GM19324 (cell line): ENCODE measurements around the gene TMC2.

ENCODE experiments used
- ATAC-seq: cut with Tn5 transposase; IDR thresholded peaks from one replicate; pipeline ENCODE4 v1.9.1; 2021; ENCODE audit warnings: mild to moderate bottlenecking, moderate library complexity; ENCODE audit not compliant: unreplicated experiment, low FRiP score

The TMC2 gene

DNA sequence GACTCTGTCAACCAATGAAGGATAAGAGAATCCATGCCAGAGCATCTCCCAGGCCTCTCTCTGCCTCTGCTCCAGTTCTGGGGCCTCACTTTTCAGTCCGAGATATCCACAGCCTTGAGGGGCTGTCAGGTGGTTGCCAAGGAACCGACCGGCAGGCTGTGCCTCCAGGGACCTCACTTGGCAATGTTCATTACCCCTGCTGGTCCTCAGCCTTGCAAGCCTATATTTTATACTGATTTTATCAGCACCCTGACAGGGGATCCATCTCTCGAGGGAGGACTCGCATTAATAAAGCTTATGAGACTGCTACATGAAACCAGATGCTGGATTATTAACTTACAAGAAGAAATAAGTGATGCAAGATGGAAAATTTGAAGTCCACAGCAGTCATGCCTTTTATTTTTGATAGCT lies 39.9 kb downstream of the TMC2 start:
- ATAC-seq = no peak

DNA sequence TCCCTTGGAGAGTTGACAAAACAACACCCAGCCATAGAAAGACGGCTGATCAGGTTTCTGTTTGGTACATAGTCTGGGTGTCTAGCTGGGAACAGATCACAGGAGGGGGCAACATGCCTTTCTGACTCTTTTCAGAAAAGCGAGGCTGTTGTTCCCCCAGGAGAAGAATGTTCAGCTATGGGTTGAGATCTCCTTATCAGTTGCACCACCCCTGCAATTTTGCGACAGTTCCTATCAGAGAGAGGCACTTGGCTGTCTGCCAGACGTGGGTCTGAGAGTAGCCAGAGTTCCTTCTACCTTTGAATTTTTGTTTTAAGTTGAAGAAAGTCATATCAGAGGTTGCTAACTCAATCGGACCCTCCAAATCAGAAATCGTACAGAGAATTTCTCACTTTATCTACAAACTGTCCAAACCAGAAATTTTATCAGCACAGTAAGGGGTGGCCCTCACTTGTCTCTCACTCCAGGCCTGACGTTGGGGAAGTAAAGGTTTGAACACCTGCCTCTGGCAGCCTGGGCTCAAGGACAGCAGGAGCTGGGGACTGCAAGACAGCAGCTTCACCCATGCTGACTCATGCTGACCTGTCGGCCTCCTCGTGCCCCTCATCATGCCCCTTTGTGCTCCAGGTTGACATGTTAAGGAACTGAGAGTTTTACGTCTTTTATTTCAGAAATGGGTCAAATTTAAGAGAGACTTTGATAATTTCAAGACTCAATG lies 42.3 kb downstream of the TMC2 start:
- ATAC-seq = no peak

DNA sequence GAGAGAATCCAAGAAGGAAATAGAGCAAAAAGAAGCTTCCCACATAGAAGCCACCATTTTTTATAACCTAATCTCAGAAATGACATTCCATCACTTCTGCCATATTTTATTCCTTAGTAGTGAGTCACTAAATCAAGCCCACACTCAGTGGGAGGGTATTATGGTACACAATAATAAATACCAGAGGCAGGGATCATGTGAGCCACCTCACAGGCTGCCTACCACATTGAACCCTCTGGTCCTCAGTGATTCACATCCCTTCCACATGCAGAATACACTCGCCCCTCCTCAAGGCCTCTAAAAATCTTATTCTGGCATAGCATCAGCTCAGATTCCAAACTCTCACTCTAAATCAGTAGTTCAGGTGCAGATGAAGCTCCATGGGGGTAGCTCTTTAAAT lies 49.4 kb downstream of the TMC2 start:
- no peak for ATAC-seq

DNA sequence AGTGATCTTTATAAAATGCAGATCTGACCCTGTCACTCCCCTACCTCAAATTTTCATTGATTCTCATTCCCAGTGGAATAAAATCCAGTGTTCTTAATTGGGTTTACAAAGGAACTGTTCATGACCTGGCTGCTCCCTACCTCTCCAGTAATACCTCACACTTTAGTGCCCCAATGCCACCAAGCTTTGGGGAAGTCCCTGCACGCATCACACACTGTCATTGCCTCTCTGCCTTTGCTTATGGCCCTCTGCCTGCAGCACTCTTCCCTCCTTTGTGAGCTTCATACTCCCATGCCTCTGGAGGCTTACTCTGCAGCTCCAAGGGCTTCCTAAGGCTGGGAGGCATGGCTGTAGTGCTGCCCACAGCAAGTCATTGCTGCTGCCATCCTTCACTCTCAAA lies 57.4 kb downstream of the TMC2 start:
- no peak for ATAC-seq

DNA sequence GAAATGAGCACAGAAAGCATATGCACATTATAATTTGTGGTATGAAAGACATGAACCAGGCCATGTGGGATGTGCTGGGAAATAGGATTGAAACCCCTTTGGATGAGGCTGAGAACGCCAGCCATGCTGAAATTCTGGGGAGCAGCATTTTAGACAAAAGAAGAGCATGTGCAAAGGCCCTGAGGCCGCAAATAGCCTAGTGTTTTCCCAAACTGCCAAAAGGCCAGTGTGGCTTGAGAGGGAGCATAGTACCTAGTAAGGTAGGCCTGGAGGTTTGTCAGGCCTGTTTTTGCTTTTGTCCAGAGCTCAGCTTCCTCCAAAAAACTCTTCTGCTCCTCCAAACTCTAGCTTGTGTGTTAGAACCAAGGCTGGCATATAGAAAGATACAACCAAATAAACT lies 58.7 kb downstream of the TMC2 start:
- ATAC-seq = no peak

DNA sequence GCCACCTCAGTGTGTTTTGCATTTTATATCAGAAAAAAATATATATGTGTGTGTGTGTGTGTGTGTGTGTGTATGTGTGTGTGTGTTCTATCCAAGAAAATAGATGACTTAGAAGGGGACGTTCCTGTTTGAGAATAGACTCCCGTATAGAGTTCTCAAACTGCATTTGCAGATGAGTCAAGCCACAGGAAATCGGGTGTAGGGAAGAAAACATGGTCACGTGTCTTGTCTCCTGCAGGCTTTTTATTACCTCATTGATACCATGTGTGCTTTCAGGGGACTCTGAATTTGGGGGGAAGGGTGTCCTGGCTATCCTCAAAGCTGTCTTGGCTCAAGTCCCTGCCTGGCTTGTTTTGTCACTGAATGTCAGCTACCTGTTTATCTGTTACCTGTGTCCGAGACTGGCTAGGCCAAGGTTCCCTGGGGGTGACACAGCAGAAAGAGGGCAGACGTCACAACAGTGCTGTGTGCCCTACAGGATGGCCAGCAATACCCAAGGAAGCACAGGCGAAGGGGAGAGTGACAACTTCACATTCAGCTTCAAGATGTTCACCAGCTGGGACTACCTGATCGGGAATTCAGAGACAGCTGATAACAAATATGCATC lies 60.4 kb downstream of the TMC2 start:
- ATAC-seq = no peak

DNA sequence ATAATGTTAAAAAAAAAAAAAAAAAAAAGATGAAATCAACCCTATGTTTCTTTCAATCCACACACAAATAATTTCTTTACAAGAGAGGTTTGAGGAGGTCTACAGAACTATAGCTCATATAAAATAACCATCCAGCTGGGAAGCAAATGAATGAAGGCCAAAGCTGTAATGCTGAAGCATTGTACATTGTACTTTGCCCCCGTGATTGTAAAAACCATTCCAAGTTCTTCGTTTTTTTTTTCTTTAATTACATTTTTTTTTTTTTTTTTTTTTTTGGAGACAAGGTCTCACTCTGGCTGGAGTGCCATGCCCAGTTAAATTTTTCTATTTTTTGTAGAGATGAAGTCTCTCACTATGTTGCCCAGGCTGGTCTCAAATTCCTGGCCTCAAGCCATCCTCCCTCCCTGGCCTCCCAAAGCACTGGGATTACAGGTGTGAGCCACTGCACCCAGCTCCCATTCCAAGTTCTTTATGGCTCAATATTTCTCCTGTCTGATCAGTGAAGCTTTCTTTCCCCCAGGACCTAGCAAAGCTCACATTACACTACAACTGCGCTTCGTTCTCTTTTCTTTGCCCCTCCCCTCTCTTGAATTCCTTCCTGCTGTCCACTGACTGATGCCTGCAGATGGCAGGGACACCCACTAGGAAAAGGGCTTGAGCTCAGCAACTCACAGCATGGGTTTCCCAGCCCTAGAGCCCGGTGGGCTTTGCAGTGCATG lies 63.1 kb downstream of the TMC2 start:
- ATAC-seq = no peak

DNA sequence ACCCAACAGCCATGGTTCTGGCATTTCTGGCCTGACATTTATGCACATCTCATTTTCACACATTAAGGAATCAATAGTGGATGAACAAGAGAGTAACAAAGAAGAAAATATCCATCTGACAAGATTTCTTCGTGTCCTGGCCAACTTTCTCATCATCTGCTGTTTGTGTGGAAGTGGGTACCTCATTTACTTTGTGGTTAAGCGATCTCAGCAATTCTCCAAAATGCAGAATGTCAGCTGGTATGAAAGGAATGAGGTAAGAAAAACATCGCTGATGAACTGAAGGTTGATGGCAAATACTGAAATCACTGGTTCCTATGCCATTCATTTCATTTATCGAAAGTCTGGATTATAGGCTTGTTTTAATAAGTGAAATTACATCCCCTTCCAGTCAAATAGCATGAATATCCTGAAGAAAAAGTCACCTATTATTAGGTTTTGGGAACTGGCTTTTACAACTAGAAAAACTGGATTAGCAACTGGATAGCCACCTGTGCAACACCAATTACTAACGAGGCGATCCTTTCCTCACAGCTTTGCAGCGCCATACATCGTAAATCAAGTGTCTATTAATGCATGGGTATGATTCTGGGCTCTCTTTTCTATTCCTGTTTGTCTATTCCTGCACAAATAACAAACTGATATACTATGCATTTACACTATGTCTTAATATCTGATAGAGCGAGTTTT lies 65.8 kb downstream of the TMC2 start:
- ATAC-seq = no peak

DNA sequence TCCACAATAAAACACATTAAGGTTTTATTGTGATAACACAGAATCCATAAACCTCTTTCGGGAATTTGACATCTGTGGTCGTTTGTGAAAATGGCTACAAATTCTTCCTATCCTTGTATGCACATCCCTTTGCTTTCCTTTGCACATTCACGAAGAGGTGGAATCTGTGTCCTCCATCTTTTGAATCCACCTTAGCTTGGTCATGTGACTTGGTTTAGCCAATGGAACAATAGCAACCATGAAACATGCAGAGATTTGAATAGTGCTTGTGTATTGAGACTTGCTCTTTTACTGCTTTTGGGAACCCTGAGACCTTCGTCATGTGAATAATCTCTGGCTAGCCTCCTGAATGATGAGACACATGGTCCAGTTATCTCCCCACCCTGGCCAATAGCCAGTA lies 66.4 kb downstream of the TMC2 start:
- ATAC-seq = no peak

DNA sequence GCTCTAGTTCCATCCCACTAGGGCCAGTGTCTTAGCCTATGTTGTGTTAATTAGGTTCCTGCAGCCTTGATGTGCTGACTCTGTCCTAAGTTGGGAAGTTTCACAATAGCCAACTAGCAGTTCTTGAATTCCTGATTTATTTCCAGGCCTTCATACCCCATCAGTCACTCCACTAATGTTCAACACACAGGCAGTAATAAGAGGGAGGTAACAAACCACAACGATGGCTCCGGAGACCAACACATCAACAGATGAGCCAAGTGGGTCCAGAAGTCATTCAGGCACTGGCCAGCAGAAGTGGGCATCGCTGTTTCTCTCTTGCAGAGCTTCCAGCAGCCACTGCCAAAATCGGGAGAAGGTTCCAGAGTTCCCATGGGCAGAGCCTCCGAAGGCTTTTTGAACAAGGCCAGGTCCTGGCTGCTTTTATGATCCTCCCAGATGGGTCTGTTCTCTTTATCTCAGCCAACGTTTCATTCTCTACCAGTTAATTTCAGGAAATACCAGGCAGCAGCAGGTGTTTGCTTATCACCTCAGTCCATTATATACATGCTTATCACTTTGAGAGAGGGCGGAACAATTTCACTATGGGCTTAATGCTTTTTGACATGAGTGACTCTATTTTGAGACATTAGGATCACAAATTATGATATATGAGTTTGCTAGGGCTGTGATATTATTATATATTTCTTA lies 67.6 kb downstream of the TMC2 start:
- ATAC-seq = no peak

DNA sequence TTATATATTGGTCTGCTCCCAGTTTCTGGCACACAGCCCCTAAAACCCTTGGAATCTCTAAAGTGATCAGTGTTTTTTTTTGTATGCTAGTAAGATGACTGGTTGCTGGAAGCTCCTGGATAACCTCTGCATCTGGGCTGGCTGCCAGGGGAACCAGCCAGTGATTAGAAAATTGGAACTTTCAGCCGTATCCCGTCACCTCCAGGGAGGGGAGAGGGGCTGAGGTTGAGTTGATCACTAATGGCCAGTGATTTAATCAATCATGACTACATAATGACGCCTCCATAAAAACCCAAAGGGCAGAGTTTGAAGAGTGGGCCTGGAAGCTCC lies 68.1 kb downstream of the TMC2 start:
- ATAC-seq = no peak

DNA sequence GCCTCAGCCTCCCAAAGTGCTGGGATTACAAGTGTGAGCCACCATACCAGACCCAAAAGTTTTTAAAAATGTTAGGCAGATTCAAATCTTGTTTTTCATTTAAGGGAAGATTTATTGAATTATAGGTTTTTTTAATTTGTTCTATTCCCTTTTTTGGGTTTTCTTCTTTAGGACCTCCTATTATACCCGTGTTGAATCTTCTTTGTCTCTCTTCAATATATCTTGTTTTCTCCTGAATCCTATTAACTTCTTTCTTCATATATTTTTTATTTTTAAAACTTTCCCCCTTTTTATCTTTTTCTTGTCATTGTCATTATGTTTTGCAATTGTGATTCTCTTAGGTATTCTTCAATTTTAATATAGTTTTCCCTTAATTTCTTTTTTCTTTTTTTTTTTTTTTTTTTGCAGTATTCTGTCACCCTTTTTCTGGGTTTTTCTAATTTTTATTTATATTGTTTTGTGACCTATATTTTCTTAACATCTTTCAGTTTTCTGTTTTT lies 70.2 kb downstream of the TMC2 start:
- ATAC-seq = no peak

DNA sequence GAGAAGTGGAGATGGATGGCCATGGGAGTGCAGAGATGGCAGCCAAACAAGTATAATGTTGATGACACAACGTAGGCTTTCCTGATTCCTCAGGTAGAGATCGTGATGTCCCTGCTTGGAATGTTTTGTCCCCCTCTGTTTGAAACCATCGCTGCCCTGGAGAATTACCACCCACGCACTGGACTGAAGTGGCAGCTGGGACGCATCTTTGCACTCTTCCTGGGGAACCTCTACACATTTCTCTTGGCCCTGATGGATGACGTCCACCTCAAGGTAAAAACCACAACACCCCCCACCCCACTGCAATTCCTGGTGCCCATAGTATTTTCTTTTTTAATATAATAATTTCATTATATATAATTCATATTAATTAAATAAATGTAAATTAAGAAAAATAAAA lies 74.0 kb downstream of the TMC2 start:
- ATAC-seq = no peak

DNA sequence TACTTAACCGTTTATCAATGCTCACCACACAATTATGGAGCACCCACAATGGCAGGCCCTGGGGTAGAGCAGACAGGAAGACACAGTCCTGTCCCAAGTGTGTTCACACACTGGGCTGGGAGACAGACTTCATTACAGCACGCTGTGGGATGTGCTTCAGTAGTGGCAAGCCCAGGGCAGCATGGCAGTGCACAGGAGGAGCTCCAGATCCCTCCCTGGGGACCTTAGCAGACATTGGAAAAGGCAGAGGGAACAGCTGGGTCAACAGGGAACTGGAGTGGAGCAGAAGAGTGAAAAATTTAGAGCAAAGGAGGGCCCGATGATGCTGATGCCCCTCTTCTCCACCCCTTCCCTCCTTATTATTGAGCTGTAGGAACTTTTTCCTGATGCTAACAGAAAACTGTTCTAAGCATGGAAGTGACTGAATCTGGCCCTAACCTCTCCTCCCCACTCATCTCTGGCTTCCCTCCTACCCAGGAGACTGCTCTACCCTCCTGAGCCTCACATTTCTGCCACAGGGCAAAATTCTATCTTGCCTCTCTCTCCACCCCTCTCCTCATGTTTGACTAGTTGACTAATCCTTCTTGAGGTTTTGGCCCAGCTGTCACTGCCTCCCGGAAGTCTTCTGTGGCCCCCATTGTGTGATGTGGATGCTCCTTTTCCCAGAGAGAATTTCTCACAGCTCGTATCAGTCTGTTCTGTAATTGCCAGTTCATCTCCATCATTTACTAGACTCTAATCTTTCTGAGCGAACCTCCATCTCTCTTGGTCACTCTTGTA lies 74.8 kb downstream of the TMC2 start:
- no peak for ATAC-seq

DNA sequence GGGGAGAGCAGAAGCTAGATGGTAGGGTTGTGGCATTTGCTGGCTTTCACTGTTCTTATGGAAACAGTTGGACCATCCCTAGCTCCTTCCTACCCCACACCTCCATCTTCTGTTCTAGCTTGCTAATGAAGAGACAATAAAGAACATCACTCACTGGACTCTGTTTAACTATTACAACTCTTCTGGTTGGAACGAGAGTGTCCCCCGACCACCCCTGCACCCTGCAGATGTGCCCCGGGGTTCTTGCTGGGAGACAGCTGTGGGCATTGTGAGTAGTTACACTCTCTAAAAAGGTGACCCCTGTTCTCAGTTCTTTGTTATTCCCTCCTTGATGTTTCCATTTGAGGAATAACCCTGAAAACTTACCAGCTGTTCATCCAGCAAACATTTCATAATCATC lies 75.7 kb downstream of the TMC2 start:
- ATAC-seq = no peak

DNA sequence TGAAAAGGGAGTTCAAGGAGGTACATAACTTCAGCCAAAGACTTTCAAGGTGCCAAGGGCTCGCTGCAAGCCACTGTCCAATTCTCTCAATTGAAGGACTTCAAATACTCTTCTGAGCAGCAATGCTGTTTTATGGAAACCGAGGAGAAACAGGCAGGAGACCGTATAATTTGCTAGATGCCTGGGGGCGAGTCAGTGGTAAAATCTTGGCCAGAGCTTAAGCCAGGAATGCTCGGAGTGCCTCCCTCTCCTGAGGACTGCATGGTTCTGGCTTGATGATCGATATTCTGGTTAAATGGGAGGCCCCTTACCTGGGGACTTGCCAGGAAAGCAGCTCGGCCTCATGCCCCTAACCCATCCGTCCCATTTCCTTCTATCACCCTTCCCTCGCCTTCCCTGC lies 80.3 kb downstream of the TMC2 start:
- no peak for ATAC-seq

DNA sequence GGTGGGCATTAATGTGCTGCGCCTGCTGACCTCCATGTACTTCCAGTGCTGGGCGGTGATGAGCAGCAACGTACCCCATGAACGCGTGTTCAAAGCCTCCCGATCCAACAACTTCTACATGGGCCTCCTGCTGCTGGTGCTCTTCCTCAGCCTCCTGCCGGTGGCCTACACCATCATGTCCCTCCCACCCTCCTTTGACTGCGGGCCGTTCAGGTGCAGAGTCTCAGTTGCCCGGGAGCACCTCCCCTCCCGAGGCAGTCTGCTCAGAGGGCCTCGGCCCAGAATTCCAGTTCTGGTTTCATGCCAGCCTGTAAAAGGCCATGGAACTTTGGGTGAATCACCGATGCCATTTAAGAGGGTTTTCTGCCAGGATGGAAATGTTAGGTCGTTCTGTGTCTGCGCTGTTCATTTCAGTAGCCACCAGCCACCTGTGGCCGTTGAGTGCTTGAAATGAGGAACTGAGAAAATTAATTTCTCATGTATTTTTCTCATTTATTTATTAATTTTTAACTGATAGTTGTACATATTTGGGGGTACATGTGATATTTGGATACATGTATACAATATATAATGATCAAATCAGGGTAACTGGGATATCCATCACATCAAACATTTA lies 80.8 kb downstream of the TMC2 start:
- ATAC-seq = no peak

DNA sequence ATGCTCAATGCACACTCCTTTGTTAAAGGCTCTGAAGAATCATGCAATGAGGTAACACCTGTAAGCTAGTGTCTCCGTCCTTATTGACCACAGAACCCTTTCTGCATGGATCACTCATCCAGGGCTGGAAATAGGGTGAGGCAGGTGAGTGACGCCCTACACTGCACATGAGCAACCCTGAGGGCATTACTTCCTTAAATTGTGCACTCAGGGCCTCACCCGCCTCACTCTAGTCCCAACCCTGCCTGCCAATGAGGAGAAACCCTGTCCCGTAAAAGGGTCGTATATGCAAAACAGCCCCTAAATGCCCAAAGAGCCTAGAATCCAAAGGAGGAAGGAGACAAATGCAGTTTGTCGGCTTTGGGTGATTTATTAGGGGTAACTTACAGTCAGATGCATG lies 82.4 kb downstream of the TMC2 start:
- ATAC-seq = no peak

DNA sequence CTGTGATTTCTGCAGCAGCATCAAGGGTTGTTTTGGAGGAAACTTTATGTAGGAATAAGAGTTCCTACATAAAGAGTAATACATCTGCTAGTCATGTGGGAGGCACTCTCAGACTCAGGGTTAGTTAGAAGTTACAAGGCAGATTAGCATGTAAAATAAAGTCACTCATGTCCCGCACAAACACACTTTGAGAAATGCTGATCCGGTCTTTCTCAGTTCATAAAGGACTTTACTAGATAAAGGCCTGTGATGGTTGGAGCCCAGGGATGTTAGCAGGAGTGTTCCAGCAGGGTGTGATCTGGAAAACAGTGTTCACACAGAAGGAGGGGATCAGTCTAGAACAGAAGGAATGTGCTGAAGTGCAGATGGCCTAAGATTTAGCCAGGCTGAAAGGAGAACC lies 83.0 kb downstream of the TMC2 start:
- ATAC-seq = no peak
